ENCODE measurements around the gene PAH. TPM values are rescaled to one million over a fixed set of nuclear protein-coding genes. Genes with fewer than 3 reads are reported as not detected.

PAH gene
- total RNA-seq (2014; rRNA removed; shearing (Covaris generic)), result 0.58 TPM in 1 of 2 replicates, not detected in the other
- polyA plus RNA-seq (2015; cell fraction: cytosol; rRNA removed), result 0.32 and 1.5 TPM in 2 replicates
- 2.4 and 8.8 TPM in 2 replicates for polyA plus RNA-seq (2015; cell fraction: nucleus; rRNA removed)

GRCh38 chr12:102917026-102917787 is at the start of gene PAH:
Gene PAH, minus strand, starts transcription at chr12:102917244. Its CDS starts 114 bp downstream, at chr12:102917130.
- in situ Hi-C loops (cut with HindIII; ENCODE audit: low pct_unique_long_range_greater_than_20kb, low sequenced_read_pairs), result no loop called here
- DNase-seq (ENCODE audit: low read depth, low spot score), result peak; percentile 19

- in situ Hi-C loops (cut with HindIII; ENCODE audit: low pct_unique_long_range_greater_than_20kb, low sequenced_read_pairs), result no loop called here
- no peak for DNase-seq (ENCODE audit: low read depth, low spot score)
Observed at GRCh38 chr12:102966200-102966863, 49.3 kb upstream of the PAH start.

- in situ Hi-C loops (cut with HindIII; ENCODE audit: low pct_unique_long_range_greater_than_20kb, low sequenced_read_pairs), result no loop called here
Observed at GRCh38 chr12:102965281-102966155, 48.5 kb upstream of the PAH start.

GRCh38 chr12:102964872-102965271 is 47.8 kb upstream of the PAH start:
- in situ Hi-C loops (cut with HindIII; ENCODE audit: low pct_unique_long_range_greater_than_20kb, low sequenced_read_pairs), result no loop called here
- no peak for DNase-seq (ENCODE audit: low read depth, low spot score)

More at GRCh38 chr12:102965281-102966155, 48.5 kb upstream of the PAH start:
- DNase-seq (ENCODE audit: low read depth, low spot score), result no peak

GRCh38 chr12:102963796-102964195 is 46.8 kb upstream of the PAH start:
- no peak for DNase-seq (ENCODE audit: low read depth, low spot score)
- in situ Hi-C loops (cut with HindIII; ENCODE audit: low pct_unique_long_range_greater_than_20kb, low sequenced_read_pairs), result no loop called here

DNA sequence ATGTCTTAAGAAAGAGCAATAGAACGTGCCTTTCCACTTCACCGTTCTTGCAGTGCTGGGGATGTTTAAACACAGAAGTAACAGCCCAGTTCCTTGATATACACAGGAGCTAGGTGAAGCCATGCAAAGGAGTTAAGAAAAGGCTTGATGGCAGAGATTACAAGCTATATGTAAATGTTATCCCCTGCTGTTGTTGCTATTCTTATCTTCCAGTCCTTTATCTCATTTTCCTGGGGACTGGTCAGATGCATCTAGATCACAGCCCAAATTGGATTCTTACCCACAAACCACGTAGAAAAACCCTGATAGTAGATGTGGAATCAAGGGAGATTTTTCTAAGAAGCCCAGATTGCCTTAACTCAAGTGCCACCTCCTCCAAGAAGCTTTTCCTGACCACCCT is 45.9 kb upstream of the PAH start:
- in situ Hi-C loops (cut with HindIII; ENCODE audit: low pct_unique_long_range_greater_than_20kb, low sequenced_read_pairs), result no loop called here
- DNase-seq (ENCODE audit: low read depth, low spot score), result no peak

GRCh38 chr12:102962532-102962931 is 45.5 kb upstream of the PAH start:
- DNase-seq (ENCODE audit: low read depth, low spot score), result no peak
- in situ Hi-C loops (cut with HindIII; ENCODE audit: low pct_unique_long_range_greater_than_20kb, low sequenced_read_pairs), result no loop called here

DNA sequence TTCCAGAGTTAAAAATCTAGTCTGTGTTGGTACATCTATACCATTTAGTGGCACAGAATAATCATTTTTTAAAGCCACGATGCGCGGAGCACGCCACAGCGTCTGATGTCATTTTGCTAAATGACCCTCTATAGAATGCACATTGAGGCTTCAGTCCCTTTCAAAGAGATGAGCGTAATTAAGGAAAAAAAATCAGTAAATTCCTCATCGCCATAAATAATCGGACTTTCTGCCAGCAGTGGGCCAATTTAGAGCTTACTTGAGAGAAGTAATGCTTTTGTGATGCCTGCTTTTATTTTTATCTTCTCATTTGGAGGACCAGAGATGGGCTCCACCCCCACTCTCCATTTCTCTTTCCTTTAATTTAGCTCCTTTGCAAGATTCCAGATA is 44.4 kb upstream of the PAH start:
- in situ Hi-C loops (cut with HindIII; ENCODE audit: low pct_unique_long_range_greater_than_20kb, low sequenced_read_pairs), result no loop called here
- DNase-seq (ENCODE audit: low read depth, low spot score), result no peak

DNA sequence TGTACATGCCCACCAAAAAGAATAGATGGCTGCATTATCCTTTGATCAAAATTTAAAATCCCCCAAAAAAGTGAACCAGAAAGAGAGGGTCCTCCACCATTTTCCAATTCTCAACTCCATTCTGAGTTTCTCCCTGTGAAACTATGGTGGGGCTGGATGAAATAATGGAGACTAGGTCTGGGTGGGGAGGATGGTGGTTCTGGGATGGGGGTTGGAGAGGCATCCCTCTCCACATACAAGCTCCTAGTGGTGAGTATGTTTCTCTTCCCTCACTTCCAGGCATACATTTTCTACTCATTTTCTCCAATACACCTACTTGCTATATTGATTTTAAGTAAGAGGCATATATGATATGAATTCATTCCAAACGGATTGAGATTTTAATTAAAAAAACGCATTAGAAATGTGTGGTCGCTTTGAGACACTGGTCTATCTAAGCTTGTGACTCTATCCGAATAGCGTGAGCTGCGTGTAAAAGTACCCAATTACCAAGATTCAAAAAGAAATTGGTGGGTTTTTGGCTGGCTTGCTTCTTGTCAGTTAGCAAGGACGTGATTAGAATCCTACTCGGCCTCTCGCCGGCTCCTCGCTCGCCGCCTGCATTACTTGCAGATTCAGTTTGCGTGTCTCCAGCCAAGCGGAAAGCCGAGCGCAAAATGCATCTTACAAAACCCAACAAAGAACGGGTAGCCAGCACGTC is 43.9 kb upstream of the PAH start:
- DNase-seq (ENCODE audit: low read depth, low spot score), result no peak
- in situ Hi-C loops (cut with HindIII; ENCODE audit: low pct_unique_long_range_greater_than_20kb, low sequenced_read_pairs), result no loop called here

DNA sequence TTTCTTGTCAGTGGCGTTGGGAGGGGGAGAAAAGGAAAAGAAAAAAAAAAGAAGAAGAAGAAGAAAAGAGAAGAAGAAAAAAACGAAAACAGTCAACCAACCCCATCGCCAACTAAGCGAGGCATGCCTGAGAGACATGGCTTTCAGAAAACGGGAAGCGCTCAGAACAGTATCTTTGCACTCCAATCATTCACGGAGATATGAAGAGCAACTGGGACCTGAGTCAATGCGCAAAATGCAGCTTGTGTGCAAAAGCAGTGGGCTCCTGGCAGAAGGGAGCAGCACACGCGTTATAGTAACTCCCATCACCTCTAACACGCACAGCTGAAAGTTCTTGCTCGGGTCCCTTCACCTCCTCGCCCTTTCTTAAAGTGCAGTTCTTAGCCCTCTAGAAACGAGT is 42.3 kb upstream of the PAH start:
- DNase-seq (ENCODE audit: low read depth, low spot score), result no peak
- in situ Hi-C loops (cut with HindIII; ENCODE audit: low pct_unique_long_range_greater_than_20kb, low sequenced_read_pairs), result no loop called here

DNA sequence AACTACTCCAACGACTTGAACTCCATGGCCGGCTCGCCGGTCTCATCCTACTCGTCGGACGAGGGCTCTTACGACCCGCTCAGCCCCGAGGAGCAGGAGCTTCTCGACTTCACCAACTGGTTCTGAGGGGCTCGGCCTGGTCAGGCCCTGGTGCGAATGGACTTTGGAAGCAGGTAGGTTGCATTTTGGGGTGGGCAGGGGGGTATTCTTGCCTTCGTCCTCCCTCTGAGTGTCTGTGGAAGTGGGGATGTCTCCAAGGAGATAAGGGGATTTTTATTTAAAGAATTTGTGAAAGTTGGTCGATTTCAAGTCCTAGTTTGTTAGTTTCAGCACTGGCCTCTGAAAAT is 41.8 kb upstream of the PAH start:
- in situ Hi-C loops (cut with HindIII; ENCODE audit: low pct_unique_long_range_greater_than_20kb, low sequenced_read_pairs), result no loop called here
- no peak for DNase-seq (ENCODE audit: low read depth, low spot score)

GRCh38 chr12:102958073-102958829 is 41.2 kb upstream of the PAH start:
- no peak for DNase-seq (ENCODE audit: low read depth, low spot score)
- in situ Hi-C loops (cut with HindIII; ENCODE audit: low pct_unique_long_range_greater_than_20kb, low sequenced_read_pairs), result no loop called here

- in situ Hi-C loops (cut with HindIII; ENCODE audit: low pct_unique_long_range_greater_than_20kb, low sequenced_read_pairs), result no loop called here
- no peak for DNase-seq (ENCODE audit: low read depth, low spot score)
Observed at GRCh38 chr12:102957339-102958050, 40.5 kb upstream of the PAH start, which contains the start of gene ASCL1. Gene ASCL1, plus strand, starts transcription at chr12:102957674. Its CDS starts 571 bp downstream, at chr12:102958245.

DNA sequence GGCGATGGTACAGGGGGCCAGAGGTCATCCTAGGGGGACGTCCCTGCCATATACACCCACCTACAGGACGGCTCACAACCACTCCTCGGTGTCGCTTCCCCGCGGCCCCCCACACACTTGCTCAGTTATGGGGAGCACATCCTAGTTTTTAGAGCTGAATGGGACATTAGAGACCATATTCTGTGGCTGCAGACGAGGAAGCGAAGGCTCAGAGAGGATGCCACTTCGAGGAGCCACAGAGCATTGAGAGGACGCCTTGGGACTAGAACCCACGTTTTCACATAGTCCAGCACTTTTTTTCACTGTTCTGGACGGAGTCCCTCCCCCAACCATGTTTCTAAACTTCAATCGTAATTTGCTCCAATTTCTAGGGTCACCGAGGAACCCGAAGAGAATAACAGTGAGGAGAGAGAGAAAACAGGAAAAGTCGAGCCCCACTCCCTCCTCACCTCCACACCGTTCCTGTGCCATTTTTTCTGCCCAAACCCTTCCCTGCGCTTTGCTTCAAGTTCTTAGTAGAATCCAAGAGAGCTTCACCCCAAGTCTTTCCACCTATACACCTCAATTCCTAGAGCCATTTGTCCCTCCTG is 39.8 kb upstream of the PAH start:
- in situ Hi-C loops (cut with HindIII; ENCODE audit: low pct_unique_long_range_greater_than_20kb, low sequenced_read_pairs), result no loop called here
- DNase-seq (ENCODE audit: low read depth, low spot score), result no peak

DNA sequence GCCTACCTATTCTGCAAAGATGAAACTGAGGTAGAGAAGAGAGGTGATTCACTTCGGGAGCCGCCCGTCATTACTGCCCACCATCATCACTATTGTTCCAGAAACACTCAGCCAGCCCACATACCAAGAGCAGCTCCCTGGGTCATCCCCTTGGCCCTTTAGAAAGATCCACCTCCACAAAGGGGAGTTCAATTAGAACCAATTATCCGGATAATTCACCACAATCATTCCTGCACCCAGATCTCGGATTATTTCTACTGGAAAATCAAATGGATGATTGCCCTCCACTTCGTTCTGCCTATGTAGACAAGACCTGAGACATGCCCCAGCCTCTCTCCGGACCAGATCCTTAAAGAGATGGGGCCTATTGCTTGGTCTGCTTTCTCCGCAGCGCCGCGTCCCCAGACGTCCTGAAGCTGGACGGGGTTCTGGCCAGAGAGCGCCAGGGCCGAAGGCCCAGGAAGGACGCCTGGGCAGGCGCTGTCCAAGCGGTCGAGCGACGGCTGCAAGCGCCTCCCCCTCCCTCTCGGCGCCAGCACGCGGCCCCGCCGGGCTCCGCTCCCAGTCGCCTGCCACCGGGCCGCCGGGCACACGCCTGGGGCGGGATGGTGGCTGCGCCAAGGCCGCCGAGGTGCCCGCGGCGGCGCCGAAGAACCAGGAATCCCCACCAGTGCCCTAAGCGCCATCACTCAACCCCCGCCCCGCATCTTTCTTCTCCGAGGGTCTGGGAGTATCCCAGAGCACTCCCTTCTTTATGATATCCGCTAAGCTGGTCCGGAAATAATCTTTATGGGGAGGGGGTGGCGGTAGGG is 39.1 kb upstream of the PAH start:
- in situ Hi-C loops (cut with HindIII; ENCODE audit: low pct_unique_long_range_greater_than_20kb, low sequenced_read_pairs), result no loop called here

More for the DNA sequence above, 39.1 kb upstream of the PAH start:
- DNase-seq (ENCODE audit: low read depth, low spot score), result no peak
